HG03575 (cell line): ENCODE measurements around the gene FAM222A.

Experiments used
- ATAC-seq: cut with Tn5 transposase; IDR thresholded peaks from one replicate; pipeline ENCODE4 v1.9.1; 2021; ENCODE audit not compliant: unreplicated experiment, insufficient number of reproducible peaks, low FRiP score; ENCODE audit errors: extremely low read depth

The FAM222A gene

GRCh38 chr12:109744986-109745942 lies 31.6 kb downstream of the FAM222A start:
- ATAC-seq = no peak

- no peak for ATAC-seq
These were observed 38.8 kb downstream of the FAM222A start for GRCh38 chr12:109752117-109753053.

GRCh38 chr12:109753054-109753401 lies 39.4 kb downstream of the FAM222A start:
- ATAC-seq = no peak

GRCh38 chr12:109753959-109754358 lies 40.3 kb downstream of the FAM222A start:
- no peak for ATAC-seq

GRCh38 chr12:109756457-109756856 lies 42.8 kb downstream of the FAM222A start:
- no peak for ATAC-seq

GRCh38 chr12:109757671-109758265 lies 44.1 kb downstream of the FAM222A start:
- ATAC-seq = no peak

- ATAC-seq = no peak
These were observed 45.1 kb downstream of the FAM222A start for GRCh38 chr12:109758426-109759420.

- ATAC-seq = no peak
These were observed 46.0 kb downstream of the FAM222A start for GRCh38 chr12:109759595-109759994.

- no peak for ATAC-seq
These were observed 46.7 kb downstream of the FAM222A start for GRCh38 chr12:109760031-109760929.

GRCh38 chr12:109760930-109761921 lies 47.6 kb downstream of the FAM222A start:
- no peak for ATAC-seq

GRCh38 chr12:109762071-109762672 lies 48.5 kb downstream of the FAM222A start:
- no peak for ATAC-seq

GRCh38 chr12:109762673-109763191 lies 49.1 kb downstream of the FAM222A start:
- ATAC-seq = no peak

GRCh38 chr12:109763201-109763841 lies 49.7 kb downstream of the FAM222A start:
- ATAC-seq = no peak

GRCh38 chr12:109764123-109764522 lies 50.5 kb downstream of the FAM222A start:
- no peak for ATAC-seq

GRCh38 chr12:109764776-109765445 lies 51.3 kb downstream of the FAM222A start:
- no peak for ATAC-seq
